Neutrophil (primary cell): ENCODE measurements around the gene EGFLAM.

Source experiments
- H3K27ac ChIP-seq: fragments of 200-600 bp; sonication (generic); 2 replicates; pipeline ENCODE4 v1.5.1; 2016; ENCODE audit warnings: mild to moderate bottlenecking, moderate library complexity
- H3K27me3 ChIP-seq: fragments of 200-600 bp; sonication (generic); 2 replicates; pipeline ENCODE4 v1.6.0; 2016; ENCODE audit warnings: mild to moderate bottlenecking
- H3K36me3 ChIP-seq: fragments of 200-600 bp; sonication (generic); 2 replicates; pipeline ENCODE4 v1.5.1; 2017
- H3K4me1 ChIP-seq, 2 experiments: fragments of 200-600 bp in 1 of 2; sonication (generic) in 1 of 2; 1 replicate in 1 of 2; 2 replicates in 1 of 2; pipeline versions ENCODE4 v1.5.1 to v1.6.1; 2013 to 2016; ENCODE audit warnings: low read depth in 1 of 2, low read length in 1 of 2, mild to moderate bottlenecking in 1 of 2, moderate library complexity in 1 of 2; ENCODE audit not compliant: control insufficient read depth in 1 of 2, insufficient read depth in 1 of 2
- H3K4me3 ChIP-seq, 2 experiments: fragments of 200-600 bp in 1 of 2; sonication (generic) in 1 of 2; 1 replicate in 1 of 2; 2 replicates in 1 of 2; pipeline ENCODE4 v1.5.1; 2013 to 2016; ENCODE audit warnings: low read depth in 1 of 2, low read length in 1 of 2, mild to moderate bottlenecking in 1 of 2, moderate library complexity in 1 of 2
- H3K9me3 ChIP-seq: fragments of 200-600 bp; sonication (generic); 2 replicates; pipeline ENCODE4 v1.5.1; 2016
- TF ChIP-seq, protein P1 (sequence below): fragments of 200-600 bp; sonication (generic); IDR thresholded peaks from 2 replicates; pipeline ENCODE4 v1.5.1; 2016; ENCODE audit warnings: antibody characterized with exemption

EGFLAM gene

DNA sequence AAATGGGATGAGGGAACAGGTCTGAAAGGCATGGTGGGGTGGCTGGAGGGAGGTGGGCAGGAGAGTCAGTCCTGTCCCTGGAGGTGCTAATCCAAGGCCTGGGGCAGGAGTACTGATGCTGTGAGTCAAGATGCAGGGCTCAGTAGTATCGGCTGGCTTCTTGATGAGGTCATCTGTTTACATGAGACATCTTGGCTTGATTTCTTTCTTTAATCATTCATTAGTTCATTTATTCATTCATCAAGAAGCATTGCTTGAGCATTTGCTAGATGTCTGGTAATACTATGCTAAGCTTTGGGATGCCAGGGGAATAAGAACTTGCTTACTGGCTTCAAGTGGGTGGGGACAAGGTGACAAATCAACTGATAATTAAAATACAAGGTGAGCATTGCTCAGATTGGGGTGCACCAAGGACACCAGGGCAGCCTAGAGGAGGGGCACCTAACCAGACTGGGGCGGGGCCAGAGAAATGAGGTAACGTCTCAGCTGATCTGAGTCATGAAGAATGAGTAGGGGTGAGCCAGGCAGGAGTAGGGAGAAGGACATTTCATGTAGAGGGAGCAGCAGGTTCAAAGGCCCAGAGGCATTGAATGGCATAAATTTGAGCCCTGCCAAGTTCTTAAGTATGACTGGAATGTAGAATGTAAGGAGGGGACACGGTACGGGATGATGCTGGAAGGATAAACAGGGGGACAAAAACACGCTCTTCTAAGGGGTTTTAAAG lies 88.8 kb downstream of the EGFLAM start:
- no peaks in the 10 kb centered on the region for H3K9me3 ChIP-seq
- H3K4me3 ChIP-seq = no peak overlapping the region
- H3K36me3 ChIP-seq = no peaks in the 10 kb centered on the region
- TF ChIP-seq, protein P1, sequence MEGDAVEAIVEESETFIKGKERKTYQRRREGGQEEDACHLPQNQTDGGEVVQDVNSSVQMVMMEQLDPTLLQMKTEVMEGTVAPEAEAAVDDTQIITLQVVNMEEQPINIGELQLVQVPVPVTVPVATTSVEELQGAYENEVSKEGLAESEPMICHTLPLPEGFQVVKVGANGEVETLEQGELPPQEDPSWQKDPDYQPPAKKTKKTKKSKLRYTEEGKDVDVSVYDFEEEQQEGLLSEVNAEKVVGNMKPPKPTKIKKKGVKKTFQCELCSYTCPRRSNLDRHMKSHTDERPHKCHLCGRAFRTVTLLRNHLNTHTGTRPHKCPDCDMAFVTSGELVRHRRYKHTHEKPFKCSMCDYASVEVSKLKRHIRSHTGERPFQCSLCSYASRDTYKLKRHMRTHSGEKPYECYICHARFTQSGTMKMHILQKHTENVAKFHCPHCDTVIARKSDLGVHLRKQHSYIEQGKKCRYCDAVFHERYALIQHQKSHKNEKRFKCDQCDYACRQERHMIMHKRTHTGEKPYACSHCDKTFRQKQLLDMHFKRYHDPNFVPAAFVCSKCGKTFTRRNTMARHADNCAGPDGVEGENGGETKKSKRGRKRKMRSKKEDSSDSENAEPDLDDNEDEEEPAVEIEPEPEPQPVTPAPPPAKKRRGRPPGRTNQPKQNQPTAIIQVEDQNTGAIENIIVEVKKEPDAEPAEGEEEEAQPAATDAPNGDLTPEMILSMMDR = no peak
- no peak overlapping the region for H3K27ac ChIP-seq
- no peaks in the 10 kb centered on the region for H3K4me1 ChIP-seq
- no peaks in the 10 kb centered on the region for H3K27me3 ChIP-seq

DNA sequence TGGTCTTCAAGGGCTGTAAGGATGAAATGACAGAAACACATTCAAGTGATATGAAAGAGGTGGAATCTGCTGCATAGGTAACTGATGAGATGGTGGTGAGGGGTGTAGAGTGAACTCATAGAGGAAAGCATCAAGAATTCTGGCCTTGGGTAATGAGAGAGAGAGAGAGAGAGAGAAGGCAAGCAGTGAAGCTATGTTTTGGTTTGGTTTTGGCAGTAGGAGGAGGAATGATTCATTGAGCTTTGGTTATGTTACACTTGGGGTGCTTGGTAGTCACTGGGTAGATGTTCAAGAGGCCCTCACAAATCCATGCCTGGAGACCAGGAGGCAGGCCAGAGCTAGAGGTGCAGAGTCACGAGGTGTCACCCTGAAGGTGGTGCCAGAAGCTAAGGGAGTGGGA lies 89.5 kb downstream of the EGFLAM start:
- H3K36me3 ChIP-seq = no peaks in the 10 kb centered on the region
- no peaks in the 10 kb centered on the region for H3K4me1 ChIP-seq
- H3K27ac ChIP-seq = no peak overlapping the region
- H3K4me3 ChIP-seq = no peak overlapping the region
- no peaks in the 10 kb centered on the region for H3K27me3 ChIP-seq
- TF ChIP-seq, protein P1 = no peak
- H3K9me3 ChIP-seq = no peaks in the 10 kb centered on the region

DNA sequence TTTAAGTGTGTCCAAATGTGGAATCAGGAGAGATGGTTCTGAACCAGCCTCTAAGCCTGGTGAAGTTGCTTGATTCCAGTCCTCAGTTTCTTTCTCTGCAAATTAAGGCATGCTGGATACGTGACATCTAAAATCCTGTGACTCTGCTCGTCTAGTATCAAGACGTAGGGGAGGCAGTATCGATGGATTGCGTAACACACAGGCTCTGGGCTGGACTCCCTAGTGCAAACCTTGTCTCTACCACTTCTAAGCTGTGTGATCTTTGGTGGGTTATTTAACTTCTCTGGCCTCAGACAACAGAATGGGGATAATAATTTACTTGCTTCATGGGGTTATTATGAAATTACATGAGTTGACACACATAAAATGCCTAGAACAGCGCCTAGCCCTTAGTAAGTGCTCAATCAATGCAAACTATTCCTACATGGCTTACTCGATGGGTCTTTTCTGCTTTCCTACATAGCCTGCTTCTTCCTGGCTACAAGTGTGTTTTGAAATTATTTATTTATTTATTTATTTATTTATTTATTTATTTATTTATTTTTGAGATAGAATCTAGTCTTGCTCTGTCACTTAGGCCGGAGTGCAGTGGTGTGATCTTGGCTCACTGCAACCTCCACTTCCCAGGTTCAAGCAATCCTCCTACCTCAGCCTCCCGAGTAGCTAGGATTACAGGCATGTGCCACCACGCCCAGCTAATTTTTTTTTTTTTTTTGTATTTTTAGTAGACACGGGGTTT lies 102.1 kb downstream of the EGFLAM start:
- H3K36me3 ChIP-seq = no peaks in the 10 kb centered on the region
- no peak overlapping the region for H3K4me3 ChIP-seq
- no peaks in the 10 kb centered on the region for H3K9me3 ChIP-seq
- no peak overlapping the region for H3K27ac ChIP-seq
- no peaks in the 10 kb centered on the region for H3K4me1 ChIP-seq
- TF ChIP-seq, protein P1 = no peak
- H3K27me3 ChIP-seq = no peaks in the 10 kb centered on the region

DNA sequence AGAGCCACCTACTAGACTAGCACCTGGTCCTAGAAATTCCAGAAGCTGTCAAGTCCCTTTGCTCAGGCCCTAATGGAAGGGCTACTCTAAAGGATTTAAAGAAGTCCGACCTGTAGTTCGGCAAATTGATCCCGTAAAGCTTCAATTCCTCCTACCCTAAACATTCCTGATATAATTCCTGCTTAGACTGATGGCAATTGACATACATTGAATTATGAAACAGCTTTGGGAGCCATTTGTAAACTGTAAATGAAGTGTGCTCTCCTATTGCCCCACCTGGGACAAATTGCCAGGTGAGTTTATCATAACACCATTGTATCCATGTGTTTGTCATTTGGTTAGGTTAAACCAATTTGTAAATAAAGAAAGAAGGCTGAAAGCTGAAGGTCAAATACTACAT lies 104.4 kb downstream of the EGFLAM start:
- TF ChIP-seq, protein P1 = no peak
- H3K4me3 ChIP-seq = no peak overlapping the region

DNA sequence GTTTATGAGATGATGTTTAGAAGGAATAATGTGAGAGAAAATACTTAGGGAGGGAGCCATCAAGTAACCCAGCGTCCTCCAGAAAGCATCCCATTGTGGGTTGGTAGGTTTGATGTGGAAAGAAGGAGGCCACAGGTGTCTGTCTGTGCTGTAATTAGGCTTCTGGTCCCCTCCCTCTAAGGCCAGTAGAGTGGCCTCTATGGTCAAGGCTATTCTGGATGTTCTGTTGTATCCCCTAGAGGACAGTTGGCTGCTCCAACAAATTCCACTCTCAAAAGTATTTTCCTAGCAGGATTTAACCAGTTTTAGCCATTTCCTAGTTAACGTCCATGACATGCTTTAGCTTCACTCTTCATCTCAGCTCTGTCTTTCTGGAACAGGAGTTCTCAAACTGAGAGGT lies 106.5 kb downstream of the EGFLAM start:
- H3K4me1 ChIP-seq = no peaks in the 10 kb centered on the region
- H3K36me3 ChIP-seq = no peaks in the 10 kb centered on the region
- TF ChIP-seq, protein P1 = no peak

More for the DNA sequence above, 104.4 kb downstream of the EGFLAM start:
- Histone ChIP-seq H3K27ac (no peak overlapping the region), H3K9me3 (no peaks in the 10 kb centered on the region), H3K36me3 (no peaks in the 10 kb centered on the region), H3K27me3 (peaks cover 5% of the 10 kb centered on the region), H3K4me1 (no peaks in the 10 kb centered on the region)

More for the DNA sequence above, 106.5 kb downstream of the EGFLAM start:
- Histone ChIP-seq H3K27ac (no peak overlapping the region), H3K9me3 (no peaks in the 10 kb centered on the region), H3K4me3 (no peak overlapping the region), H3K27me3 (peaks cover 23% of the 10 kb centered on the region)
